Adrenal gland (tissue), 5 donors: Measurements from ENCODE around the gene PPM1M.

ENCODE experiments used
- CTCF ChIP-seq, 6 experiments: fragments of 450-650 bp in 4 of 6; fragments of 200-600 bp in 2 of 6; sonication (generic) in 1 of 6; IDR thresholded peaks; 1 replicate in 5 of 6; 2 replicates in 1 of 6; pipeline versions ENCODE4 v1.5.1 to v1.8.0; 2016 to 2021; ENCODE audit warnings: antibody characterized with exemption in 6 of 6, mild to moderate bottlenecking in 2 of 6, moderate library complexity in 1 of 6
- POLR2A ChIP-seq, 2 donors: fragments of 450-650 bp; IDR thresholded peaks; one replicate each; pipeline ENCODE4 v1.6.1; 2017; ENCODE audit warnings: antibody characterized with exemption in 2 of 2, mild to moderate bottlenecking in 2 of 2, moderate library complexity in 1 of 2
- donor health status: DM: no; HTN: no; CAD: no.

DNA sequence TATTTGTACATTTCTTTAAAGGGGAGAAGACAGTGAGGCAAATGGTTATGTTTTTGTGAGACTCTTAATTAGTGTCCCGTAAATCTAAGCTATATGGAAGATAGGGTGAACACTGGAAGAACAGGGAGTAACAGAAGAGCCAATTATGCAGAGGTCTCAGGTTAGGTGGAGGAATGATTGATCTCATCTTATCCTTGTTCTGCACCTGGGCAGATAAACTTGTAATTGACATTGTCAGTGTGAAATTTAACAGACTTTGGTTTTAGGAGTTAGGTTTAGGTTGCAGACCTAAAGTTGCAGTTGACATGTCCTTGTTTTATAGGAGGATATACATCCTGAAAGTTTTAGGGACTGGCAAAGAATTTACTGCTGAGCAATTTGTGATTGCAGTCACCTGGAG, 3.5 kb upstream of the PPM1M start:
- TF ChIP-seq CTCF (IDR thresholded peaks at IDR 0.05) = no peak
- TF ChIP-seq POLR2A (IDR thresholded peaks at IDR 0.05) = no peak
